ENCODE results near the gene JAKMIP1. TPM values are rescaled to one million over a fixed set of nuclear protein-coding genes. Genes with fewer than 3 reads are reported as not detected.

JAKMIP1 gene
- total RNA-seq, 2 experiments from 2014 or later: 4.0 to 5.1 TPM

DNA sequence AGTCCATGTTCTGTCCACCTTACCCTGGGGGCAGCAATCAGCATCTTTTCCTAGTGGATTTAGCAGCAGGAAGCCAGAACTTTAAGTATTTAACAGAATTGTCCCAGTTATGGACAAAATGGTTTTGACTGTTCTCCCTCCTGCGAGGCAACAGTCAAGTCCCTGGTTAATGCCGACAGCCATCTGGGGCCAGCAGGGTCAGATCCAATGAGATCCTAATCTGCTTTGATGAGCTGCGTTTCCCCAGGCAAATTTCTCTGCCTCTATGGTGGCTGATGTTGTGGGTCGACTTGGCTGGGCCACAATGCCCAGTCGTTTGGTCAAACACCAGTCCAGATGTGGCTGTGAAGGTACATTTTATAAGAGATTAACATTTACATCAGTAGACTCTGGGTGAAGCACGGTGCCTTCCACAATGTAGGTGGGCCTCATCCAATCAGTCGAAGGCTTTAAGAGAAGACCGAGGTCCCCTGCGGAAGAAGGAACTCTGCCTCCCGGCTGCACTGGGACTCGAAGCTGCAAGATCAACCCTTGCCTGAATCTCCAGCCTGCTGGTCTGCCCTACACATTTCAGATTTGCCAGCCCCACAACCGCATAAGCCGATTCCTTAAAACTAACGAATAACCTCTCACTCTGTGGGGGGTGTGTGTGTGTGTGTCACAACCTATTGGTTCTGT, 93.1 kb downstream of the JAKMIP1 start:
- Histone ChIP-seq H3K4me1 (ENCODE audit: insufficient read depth, low read length, poor library complexity, severe bottlenecking) (no peaks in the 10 kb centered on the region), H3K4me2 (ENCODE audit: low read length) (no peak overlapping the region), H2AFZ (ENCODE audit: low read length) (no peak overlapping the region), H4K20me1 (ENCODE audit: insufficient read depth, low read length) (no peaks in the 10 kb centered on the region), H3K27ac (ENCODE audit: low read depth, low read length, poor library complexity, severe bottlenecking) (no peak overlapping the region), H3K36me3 (ENCODE audit: insufficient read depth, low read length) (no peaks in the 10 kb centered on the region), H3K79me2 (ENCODE audit: insufficient read depth, low read depth, low read length) (no peaks in the 10 kb centered on the region), H3K9me2 (ENCODE audit: insufficient read depth, low read length) (no peaks in the 10 kb centered on the region), H3K9me3 (ENCODE audit: low read length) (no peaks in the 10 kb centered on the region), H3K4me3 (ENCODE audit: low read depth, low read length, poor library complexity, severe bottlenecking) (no peak overlapping the region)
- BruUV-seq (replicated peaks): no TSS peak
- intact Hi-C loops (cut with micrococcal nuclease; ENCODE audit: unreplicated experiment): no loop called here
- CTCF ChIA-PET (ENCODE audit: unreplicated experiment): no interaction called here
- no peak for TF ChIP-seq EZH2phosphoT487 (IDR thresholded peaks at IDR 0.05; ENCODE audit: borderline replicate concordance, low read depth, low read length)
- TF ChIP-seq, protein P1, sequence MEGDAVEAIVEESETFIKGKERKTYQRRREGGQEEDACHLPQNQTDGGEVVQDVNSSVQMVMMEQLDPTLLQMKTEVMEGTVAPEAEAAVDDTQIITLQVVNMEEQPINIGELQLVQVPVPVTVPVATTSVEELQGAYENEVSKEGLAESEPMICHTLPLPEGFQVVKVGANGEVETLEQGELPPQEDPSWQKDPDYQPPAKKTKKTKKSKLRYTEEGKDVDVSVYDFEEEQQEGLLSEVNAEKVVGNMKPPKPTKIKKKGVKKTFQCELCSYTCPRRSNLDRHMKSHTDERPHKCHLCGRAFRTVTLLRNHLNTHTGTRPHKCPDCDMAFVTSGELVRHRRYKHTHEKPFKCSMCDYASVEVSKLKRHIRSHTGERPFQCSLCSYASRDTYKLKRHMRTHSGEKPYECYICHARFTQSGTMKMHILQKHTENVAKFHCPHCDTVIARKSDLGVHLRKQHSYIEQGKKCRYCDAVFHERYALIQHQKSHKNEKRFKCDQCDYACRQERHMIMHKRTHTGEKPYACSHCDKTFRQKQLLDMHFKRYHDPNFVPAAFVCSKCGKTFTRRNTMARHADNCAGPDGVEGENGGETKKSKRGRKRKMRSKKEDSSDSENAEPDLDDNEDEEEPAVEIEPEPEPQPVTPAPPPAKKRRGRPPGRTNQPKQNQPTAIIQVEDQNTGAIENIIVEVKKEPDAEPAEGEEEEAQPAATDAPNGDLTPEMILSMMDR (conservative IDR thresholded peaks at IDR 0.05; ENCODE audit: low read length): no peak
- DNase-seq (ENCODE audit: low spot score): no peak
- POLR2A ChIA-PET: no interaction called here

DNA sequence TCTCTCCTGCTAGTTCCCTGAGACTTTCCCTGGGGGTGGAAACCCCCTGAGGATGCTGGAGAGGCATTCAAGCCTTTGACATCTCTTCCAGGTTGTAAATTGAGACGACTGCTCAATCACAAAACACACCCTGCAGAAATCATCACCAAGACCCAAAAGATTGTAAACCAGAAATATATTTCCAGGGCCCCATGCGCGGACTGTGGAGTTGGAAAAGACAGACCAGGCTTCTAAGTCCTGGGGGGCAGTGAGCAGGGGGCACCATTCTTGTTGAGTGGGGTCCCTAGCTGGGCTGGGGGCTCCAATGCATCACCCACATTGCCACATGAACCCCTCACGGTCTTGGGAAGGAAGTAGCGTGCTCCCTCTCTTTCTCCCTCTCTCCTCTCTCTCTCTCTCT, 94.2 kb downstream of the JAKMIP1 start:
- H3K4me2 ChIP-seq (ENCODE audit: low read length): no peak overlapping the region
- TF ChIP-seq EZH2phosphoT487 (IDR thresholded peaks at IDR 0.05; ENCODE audit: borderline replicate concordance, low read depth, low read length): no peak
- TF ChIP-seq, protein P1 (conservative IDR thresholded peaks at IDR 0.05; ENCODE audit: low read length): no peak
- no peak for DNase-seq (ENCODE audit: low spot score)
- H3K4me3 ChIP-seq (ENCODE audit: low read depth, low read length, poor library complexity, severe bottlenecking): no peak overlapping the region
- H3K9me2 ChIP-seq (ENCODE audit: insufficient read depth, low read length): no peaks in the 10 kb centered on the region
- H3K27ac ChIP-seq (ENCODE audit: low read depth, low read length, poor library complexity, severe bottlenecking): no peak overlapping the region
- H2AFZ ChIP-seq (ENCODE audit: low read length): no peak overlapping the region
- no peaks in the 10 kb centered on the region for H3K36me3 ChIP-seq (ENCODE audit: insufficient read depth, low read length)
- H4K20me1 ChIP-seq (ENCODE audit: insufficient read depth, low read length): no peaks in the 10 kb centered on the region
- no TSS peak for BruUV-seq (replicated peaks)
- ChIA-PET POLR2A (no interaction called here), CTCF (ENCODE audit: unreplicated experiment) (no interaction called here)
- H3K4me1 ChIP-seq (ENCODE audit: insufficient read depth, low read length, poor library complexity, severe bottlenecking): no peaks in the 10 kb centered on the region
- intact Hi-C loops (cut with micrococcal nuclease; ENCODE audit: unreplicated experiment): no loop called here
- no peaks in the 10 kb centered on the region for H3K79me2 ChIP-seq (ENCODE audit: insufficient read depth, low read depth, low read length)
- H3K9me3 ChIP-seq (ENCODE audit: low read length): no peaks in the 10 kb centered on the region

DNA sequence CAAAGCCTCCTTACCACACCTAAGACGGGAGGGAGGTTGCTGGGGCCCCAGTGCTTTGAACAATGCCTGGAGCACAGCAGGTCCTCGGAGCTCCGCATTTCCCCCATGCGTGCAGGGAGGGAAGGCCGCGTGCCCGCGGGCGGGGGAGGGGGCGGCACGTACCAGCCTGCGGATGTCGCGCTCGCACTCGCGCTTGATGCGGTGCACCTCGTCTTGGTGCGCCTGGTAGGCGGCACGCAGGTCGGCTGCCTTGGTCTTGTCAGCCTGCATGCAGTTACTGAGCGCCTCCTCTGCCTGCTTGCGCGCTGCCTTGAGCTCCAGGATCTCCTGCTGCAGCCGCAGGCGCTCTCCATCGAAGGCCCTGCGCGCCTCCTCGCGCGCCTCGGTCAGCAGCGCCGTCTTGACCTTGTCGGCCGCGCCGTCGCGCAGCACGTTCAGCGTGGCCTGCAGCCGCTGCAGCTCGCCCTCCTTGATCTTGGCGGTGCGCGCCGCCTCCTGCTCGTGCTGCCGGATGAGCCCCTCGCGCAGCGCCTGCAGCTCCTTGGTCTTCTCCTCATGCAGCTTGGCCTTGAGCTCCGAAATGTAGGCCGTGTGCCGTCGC, 94.9 kb downstream of the JAKMIP1 start:
- H3K27ac ChIP-seq (ENCODE audit: low read depth, low read length, poor library complexity, severe bottlenecking): no peak overlapping the region
- H3K79me2 ChIP-seq (ENCODE audit: insufficient read depth, low read depth, low read length): no peaks in the 10 kb centered on the region
- CTCF ChIA-PET (ENCODE audit: unreplicated experiment): no interaction called here
- H3K36me3 ChIP-seq (ENCODE audit: insufficient read depth, low read length): no peaks in the 10 kb centered on the region
- no peaks in the 10 kb centered on the region for H3K4me1 ChIP-seq (ENCODE audit: insufficient read depth, low read length, poor library complexity, severe bottlenecking)
- no peak overlapping the region for H3K4me3 ChIP-seq (ENCODE audit: low read depth, low read length, poor library complexity, severe bottlenecking)
- no peaks in the 10 kb centered on the region for H3K9me3 ChIP-seq (ENCODE audit: low read length)
- POLR2A ChIA-PET: no interaction called here
- BruUV-seq (replicated peaks): no TSS peak
- TF ChIP-seq EZH2phosphoT487 (IDR thresholded peaks at IDR 0.05; ENCODE audit: borderline replicate concordance, low read depth, low read length): no peak
- TF ChIP-seq, protein P1 (conservative IDR thresholded peaks at IDR 0.05; ENCODE audit: low read length): no peak
- no peaks in the 10 kb centered on the region for H4K20me1 ChIP-seq (ENCODE audit: insufficient read depth, low read length)
- no peak for DNase-seq (ENCODE audit: low spot score)
- H3K9me2 ChIP-seq (ENCODE audit: insufficient read depth, low read length): no peaks in the 10 kb centered on the region
- intact Hi-C loops (cut with micrococcal nuclease; ENCODE audit: unreplicated experiment): no loop called here
- H2AFZ ChIP-seq (ENCODE audit: low read length): no peak overlapping the region
- H3K4me2 ChIP-seq (ENCODE audit: low read length): no peak overlapping the region

Measured in OCI-LY7 (cell line).